GM18909 (cell line): ENCODE results near the gene N4BP2L2.
"Not testable (repeated sequence)": the region's sequence is repeated elsewhere in the genome, so short reads cannot be mapped to it uniquely, and the experiment has no call there.

Experiments used
- ATAC-seq: cut with Tn5 transposase; IDR thresholded peaks from one replicate; pipeline ENCODE4 v1.9.1; 2021; ENCODE audit warnings: mild to moderate bottlenecking; ENCODE audit not compliant: unreplicated experiment, poor library complexity

Gene N4BP2L2

GRCh38 chr13:32538621-32539246 lies at the start of gene N4BP2L2:
Gene N4BP2L2 (minus strand): TSS chr13:32538795. CDS start chr13:32537027, 1,768 bp downstream.
- peak; percentile 98 for ATAC-seq

- no peak for ATAC-seq
Observed at GRCh38 chr13:32587811-32588170, 49.2 kb upstream of the N4BP2L2 start.

- peak; percentile 51 for ATAC-seq
Observed at GRCh38 chr13:32587011-32587810, 48.6 kb upstream of the N4BP2L2 start.

DNA sequence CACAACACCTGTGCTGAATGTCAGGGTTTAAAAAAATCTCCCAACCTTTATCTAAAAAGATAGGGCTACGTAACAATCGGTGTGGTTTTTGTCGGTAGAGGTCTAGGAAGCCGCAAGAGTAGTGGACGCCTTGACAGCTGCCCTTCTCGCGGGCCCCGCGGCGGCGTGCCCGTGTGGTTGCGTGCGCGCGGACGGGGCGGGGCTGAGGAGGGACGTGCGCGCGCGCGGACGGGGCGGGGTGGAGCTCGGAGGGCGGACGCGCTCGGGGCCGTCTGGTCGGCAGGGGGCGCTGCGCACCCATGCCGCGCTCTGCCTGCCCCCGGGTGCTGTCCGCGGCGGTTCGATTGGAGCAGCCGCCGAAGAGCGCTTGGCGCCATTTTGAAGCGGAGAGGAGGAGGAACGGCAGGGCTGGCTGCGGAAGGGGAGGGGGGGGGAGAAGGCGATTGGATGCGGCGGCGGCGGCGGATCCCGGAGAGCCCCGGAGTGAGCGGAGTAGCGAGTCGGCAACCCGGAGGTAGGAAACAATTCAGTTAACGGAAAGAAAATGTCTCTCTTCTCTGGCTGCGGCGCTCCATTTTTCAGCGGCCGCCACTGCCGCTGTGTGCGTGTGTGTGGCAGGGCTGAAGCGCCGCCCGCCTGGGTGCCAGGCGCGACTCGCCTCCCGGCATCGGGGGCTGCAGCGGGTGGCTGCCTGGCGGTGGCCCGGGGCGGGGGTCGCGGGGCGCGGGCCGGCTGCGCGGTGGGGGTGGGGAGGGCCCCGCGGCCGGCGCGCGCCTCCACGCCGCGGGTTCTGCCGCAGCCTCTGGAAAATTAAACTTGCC lies 47.7 kb upstream of the N4BP2L2 start, which contains the start of gene PDS5B:
PDS5B (plus strand) TSS at position 373 of the 821 bp plus-strand sequence. CDS start 62,321 bp downstream, outside the sequence.
- ATAC-seq: peak; percentile 87

DNA sequence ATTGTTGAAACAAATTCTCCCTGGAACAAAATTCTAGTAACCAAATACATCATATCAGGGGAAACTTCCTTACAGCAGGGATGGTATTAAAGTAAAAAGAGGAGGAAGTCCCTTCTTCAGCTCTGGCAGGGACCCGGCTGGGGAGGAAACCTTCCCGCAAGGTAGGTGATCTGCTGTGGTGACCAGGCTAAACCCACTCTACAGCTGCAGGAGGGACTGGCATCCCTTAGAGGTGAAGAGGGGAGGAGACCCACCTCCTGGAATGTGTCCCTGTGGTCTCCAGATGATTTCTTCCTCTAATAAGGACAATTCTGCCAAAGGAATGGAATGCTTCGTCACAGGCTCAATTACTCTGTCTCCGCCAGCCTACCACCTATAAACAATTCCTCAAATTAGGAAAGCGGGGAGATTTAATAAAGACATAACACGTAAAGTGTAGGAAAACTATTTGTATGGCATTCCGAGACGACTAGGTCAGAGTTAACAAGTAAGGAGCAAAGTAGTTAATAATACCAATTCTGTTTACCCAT lies 47.0 kb upstream of the N4BP2L2 start:
- ATAC-seq: no peak

- no peak for ATAC-seq
Observed at GRCh38 chr13:32582991-32583390, 44.4 kb upstream of the N4BP2L2 start.

DNA sequence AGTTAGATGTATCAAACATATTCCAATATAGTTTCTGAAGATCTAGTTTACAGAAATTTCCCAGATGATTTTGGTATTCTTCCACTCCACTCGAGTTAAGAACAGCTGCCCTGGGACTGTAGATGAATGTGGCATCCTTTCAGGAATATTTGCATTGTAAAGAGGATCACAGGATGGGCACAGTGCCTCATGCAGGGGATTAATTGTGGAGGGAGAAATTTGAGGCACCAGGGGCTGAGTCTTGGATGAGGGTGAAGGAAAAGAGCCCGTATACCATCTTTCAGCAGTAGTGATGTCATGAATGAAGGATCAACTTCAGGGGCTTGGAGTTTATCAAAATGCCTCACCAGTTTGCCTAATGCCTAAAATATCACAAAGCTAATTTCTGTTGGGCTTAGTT lies 43.7 kb upstream of the N4BP2L2 start:
- no peak for ATAC-seq

- ATAC-seq: no peak
Observed at GRCh38 chr13:32581177-32581786, 42.7 kb upstream of the N4BP2L2 start.

- ATAC-seq: no peak
Observed at GRCh38 chr13:32577032-32577431, 38.4 kb upstream of the N4BP2L2 start.

DNA sequence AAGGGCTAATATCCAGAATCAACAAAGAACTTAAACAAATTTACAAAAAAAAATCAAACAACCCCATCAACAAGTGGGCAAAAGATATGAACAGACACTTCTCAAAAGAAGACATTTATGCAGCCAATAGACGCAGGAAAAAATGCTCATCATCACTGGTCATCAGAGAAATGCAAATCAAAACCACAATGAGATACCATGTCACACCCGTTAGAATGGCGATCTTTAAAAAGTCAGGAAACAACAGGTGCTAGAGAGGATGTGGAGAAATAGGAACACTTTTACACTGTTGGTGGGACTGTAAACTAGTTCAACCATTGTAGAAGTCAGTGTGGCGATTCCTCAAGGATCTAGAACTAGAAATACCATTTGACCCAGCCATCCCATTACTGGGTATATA lies 37.1 kb upstream of the N4BP2L2 start:
- ATAC-seq: not testable (repeated sequence)

- ATAC-seq: not testable (repeated sequence)
Observed at GRCh38 chr13:32560842-32561241, 22.2 kb upstream of the N4BP2L2 start.

GRCh38 chr13:32555613-32556012 lies 17.0 kb upstream of the N4BP2L2 start:
- no peak for ATAC-seq

DNA sequence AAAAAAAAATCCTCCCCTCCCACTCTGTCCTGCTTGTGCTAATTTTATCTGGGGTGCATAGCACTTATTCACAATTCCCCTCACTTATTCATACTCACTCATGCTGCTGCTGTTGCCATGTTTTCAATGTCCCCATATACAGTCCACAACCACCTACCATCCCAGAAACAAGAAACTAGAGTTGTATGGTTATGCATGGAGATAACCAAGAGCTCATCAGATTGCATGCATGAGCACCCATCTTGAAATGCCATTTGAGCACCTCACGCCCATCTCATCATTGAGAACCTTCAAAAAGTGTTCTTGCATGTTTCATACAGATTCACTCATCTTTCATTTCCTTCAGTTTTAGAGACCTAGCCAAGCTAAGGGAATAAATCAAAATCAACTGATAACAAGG lies 15.1 kb upstream of the N4BP2L2 start:
- no peak for ATAC-seq

DNA sequence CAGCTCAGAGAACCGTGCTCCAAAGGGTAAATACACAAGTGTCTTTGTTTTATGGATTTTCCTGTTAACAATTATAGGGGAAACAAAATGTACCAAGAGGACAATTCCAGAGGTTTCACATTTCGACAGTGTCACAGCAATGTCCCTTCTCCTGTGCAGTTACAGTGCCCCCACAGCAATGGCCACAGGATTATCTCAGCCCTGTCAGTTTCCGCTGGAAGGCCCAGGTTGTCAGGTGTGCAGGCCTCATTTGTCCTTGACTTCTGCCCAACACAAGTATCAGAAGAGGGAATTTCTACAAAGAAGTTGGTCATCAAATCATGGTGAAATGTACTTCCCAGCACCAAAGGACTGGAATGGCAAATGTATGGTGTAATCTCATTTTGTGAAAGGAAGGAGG lies 11.2 kb upstream of the N4BP2L2 start:
- ATAC-seq: no peak

DNA sequence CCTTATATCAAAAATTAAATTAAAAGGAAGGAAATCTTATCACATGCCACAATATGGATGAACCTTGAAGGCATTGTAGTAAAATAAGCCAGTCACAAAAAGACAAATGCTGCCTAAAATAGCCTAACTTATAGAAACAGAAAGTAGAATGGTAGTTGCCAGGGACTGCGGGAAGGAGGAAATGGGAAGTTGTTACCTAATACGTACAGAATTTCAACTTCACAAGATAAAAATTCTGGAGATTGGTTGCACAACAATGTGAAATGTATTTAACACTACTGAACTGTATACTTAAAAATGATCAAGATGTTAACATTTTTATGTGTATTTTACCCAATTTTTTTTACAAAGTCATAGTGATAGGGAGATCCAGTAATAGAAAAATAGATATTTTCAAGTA lies 10.2 kb upstream of the N4BP2L2 start:
- no peak for ATAC-seq

- peak; percentile 60 for ATAC-seq
Observed at GRCh38 chr13:32545083-32545482, 6.5 kb upstream of the N4BP2L2 start.

DNA sequence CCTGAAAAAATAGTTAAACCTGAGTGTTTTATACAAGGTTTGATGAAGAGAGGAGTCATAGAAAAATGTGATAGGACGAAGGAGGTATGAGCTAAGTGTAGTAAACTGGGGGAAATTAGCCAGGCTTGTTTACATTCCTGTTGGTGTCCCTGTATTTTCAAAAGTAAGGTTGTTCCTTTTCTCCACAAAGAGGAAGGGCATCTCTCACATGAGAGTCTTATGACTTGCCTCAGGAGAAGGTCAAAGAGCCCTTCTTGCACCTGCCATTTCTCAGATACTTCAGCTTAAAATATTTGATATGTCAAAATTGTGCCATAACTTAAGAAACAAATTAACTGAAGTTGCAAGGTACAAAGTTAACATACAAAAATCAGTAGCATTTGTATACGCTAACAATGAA lies 3.6 kb upstream of the N4BP2L2 start:
- ATAC-seq: no peak

GRCh38 chr13:32538143-32538620 lies 413 bp downstream of the N4BP2L2 start:
- peak; percentile 86 for ATAC-seq

- ATAC-seq: no peak
Observed at GRCh38 chr13:32537580-32538142, 934 bp downstream of the N4BP2L2 start.

DNA sequence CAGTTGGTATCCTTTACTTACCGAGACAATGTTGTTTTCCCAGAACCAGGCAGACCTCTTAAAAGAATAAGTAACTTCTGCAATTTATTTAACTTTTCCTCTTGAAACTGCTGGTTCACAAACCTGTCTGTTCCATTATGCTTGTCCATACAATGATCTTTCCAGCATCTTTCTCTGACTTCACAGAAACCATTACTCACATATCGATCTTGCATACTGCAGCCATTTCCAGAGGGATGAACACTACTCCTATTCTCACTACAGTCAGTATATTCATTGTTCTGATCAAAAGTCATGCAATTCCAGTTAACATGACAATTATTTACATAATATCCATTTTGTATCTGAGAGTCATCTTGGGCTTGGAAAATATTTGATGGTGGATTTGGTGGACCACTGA lies 2.8 kb downstream of the N4BP2L2 start:
- no peak for ATAC-seq
